CD4-positive, alpha-beta T cell (primary cell): ENCODE data around the gene SKP1. TPM values are rescaled to one million over a fixed set of nuclear protein-coding genes. Genes with fewer than 3 reads are reported as not detected.

ENCODE experiments used
- ATAC-seq: fragments of 200-7000 bp; cut with Tn5 transposase; one replicate; pipeline ENCODE4 v1.10.0; 2022; ENCODE audit warnings: mild to moderate bottlenecking; ENCODE audit not compliant: poor library complexity
- CTCF ChIA-PET: fragments of 350-600 bp; sonication (Branson Sonifier 250); formaldehyde crosslinking; loops from one replicate; lab custom pipeline; 2021; ENCODE audit warnings: antibody characterized with exemption, inconsistent platforms; lab: Charles Lee
- POLR2A ChIA-PET: fragments of 350-600 bp; sonication (Branson Sonifier 250); formaldehyde crosslinking; loops from one replicate; lab custom pipeline; 2021; ENCODE audit warnings: antibody characterized with exemption, inconsistent platforms; lab: Charles Lee
- DNase-seq, 14 experiments: peaks; one replicate each; pipeline ENCODE4 v3.0.0-alpha.2; 2013 to 2020; ENCODE audit warnings: mixed read lengths in 2 of 14
- H3K27ac ChIP-seq, 2 donors: one replicate each; pipeline versions ENCODE4 v1.5.1 to v1.7.0; 2013; ENCODE audit warnings: low read length in 2 of 2, low read depth in 1 of 2, mild to moderate bottlenecking in 1 of 2
- H3K27me3 ChIP-seq, 2 experiments: 1 replicate in 1 of 2; 2 replicates in 1 of 2; pipeline versions ENCODE4 v1.6.1 to v1.7.0; 2013; ENCODE audit warnings: low read length in 2 of 2, control low read depth in 1 of 2, mild to moderate bottlenecking in 1 of 2, moderate library complexity in 1 of 2; ENCODE audit not compliant: insufficient read depth in 2 of 2, control insufficient read depth in 1 of 2
- H3K36me3 ChIP-seq: one replicate; pipeline ENCODE4 v1.6.1; 2013; ENCODE audit warnings: low read length, control low read depth; ENCODE audit not compliant: insufficient read depth
- H3K4me1 ChIP-seq: one replicate; pipeline ENCODE4 v1.6.1; 2013; ENCODE audit warnings: low read length, control low read depth; ENCODE audit not compliant: insufficient read depth
- H3K4me3 ChIP-seq: one replicate; pipeline ENCODE4 v1.5.1; 2013; ENCODE audit warnings: mild to moderate bottlenecking, low read length, moderate library complexity
- H3K9me3 ChIP-seq, 2 experiments: 1 replicate in 1 of 2; 2 replicates in 1 of 2; pipeline versions ENCODE4 v1.6.1 to v1.7.0; 2013; ENCODE audit warnings: low read length in 2 of 2, mild to moderate bottlenecking in 2 of 2, control low read depth in 1 of 2, moderate library complexity in 1 of 2; ENCODE audit not compliant: control insufficient read depth in 1 of 2, insufficient read depth in 1 of 2
- H3K27ac Mint-ChIP-seq: one replicate; pipeline ENCODE4 v1.8.0; 2020; ENCODE audit warnings: mixed read lengths
- H3K27me3 Mint-ChIP-seq: one replicate; pipeline ENCODE4 v1.8.0; 2021; ENCODE audit warnings: mixed read lengths
- H3K36me3 Mint-ChIP-seq: one replicate; pipeline ENCODE4 v1.8.0; 2021; ENCODE audit warnings: low read depth, mixed read lengths
- H3K4me1 Mint-ChIP-seq: one replicate; pipeline ENCODE4 v1.8.0; 2021; ENCODE audit warnings: low read depth, mixed read lengths
- H3K4me3 Mint-ChIP-seq: one replicate; pipeline ENCODE4 v1.8.0; 2020; ENCODE audit warnings: mild to moderate bottlenecking, mixed read lengths
- H3K9me3 Mint-ChIP-seq: one replicate; pipeline ENCODE4 v1.8.0; 2020; ENCODE audit warnings: mixed read lengths
- intact Hi-C, 2 experiments: fragments of 100-400 bp; cut with DNase I in 1 of 2; cut with micrococcal nuclease in 1 of 2; formaldehyde crosslinking; loops; one replicate each; pipeline versions ENCODE4 v1.15.1 to v1.9.0; 2023 to 2025; cut with DNase I, micrococcal nuclease
- total RNA-seq, 174 experiments: library from RNA in 2 of 174; stranded (reverse) in 2 of 174; gene quantifications; one replicate each; pipeline ENCODE4 v1.2.3 and lab custom pipeline; 2021 to 2026
- TF ChIP-seq, protein P1 (sequence below): fragments of 200-600 bp; IDR thresholded peaks from one replicate; pipeline ENCODE4 v1.8.0; 2022; ENCODE audit warnings: antibody characterized with exemption, mild to moderate bottlenecking

The SKP1 gene
- total RNA-seq, 2 experiments from 2014 or later, result 303 to 314 TPM

- H3K36me3 ChIP-seq, result peaks cover 95% of the 10 kb centered on the region
- DNase-seq (no peak), ATAC-seq (no peak)
- peaks cover 85% of the 10 kb centered on the region for H3K4me1 ChIP-seq
- CTCF ChIA-PET, result interaction anchor here (1.7 to 6.3 kb wide), 4 partner anchors 12 to 81 kb away, joined by 7 to 51 read pairs (median 14); no protein-coding TSS in a partner anchor
- H3K27me3 ChIP-seq, result no peaks in the 10 kb centered on the region
- TF ChIP-seq, protein P1, sequence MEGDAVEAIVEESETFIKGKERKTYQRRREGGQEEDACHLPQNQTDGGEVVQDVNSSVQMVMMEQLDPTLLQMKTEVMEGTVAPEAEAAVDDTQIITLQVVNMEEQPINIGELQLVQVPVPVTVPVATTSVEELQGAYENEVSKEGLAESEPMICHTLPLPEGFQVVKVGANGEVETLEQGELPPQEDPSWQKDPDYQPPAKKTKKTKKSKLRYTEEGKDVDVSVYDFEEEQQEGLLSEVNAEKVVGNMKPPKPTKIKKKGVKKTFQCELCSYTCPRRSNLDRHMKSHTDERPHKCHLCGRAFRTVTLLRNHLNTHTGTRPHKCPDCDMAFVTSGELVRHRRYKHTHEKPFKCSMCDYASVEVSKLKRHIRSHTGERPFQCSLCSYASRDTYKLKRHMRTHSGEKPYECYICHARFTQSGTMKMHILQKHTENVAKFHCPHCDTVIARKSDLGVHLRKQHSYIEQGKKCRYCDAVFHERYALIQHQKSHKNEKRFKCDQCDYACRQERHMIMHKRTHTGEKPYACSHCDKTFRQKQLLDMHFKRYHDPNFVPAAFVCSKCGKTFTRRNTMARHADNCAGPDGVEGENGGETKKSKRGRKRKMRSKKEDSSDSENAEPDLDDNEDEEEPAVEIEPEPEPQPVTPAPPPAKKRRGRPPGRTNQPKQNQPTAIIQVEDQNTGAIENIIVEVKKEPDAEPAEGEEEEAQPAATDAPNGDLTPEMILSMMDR, result no peak
- peak overlapping the region; percentile 49 to 96 for H3K27ac ChIP-seq
- POLR2A ChIA-PET, result interaction anchor here (3.3 to 10.2 kb wide), 3 partner anchors 56 to 80 kb away, joined by 9 to 138 read pairs (median 49); partner anchors contain the start of gene SKP1
- intact Hi-C loops, result no loop called here
- H3K36me3 Mint-ChIP-seq, result peaks cover 99% of the 10 kb centered on the region
- no peaks in the 10 kb centered on the region for H3K27me3 Mint-ChIP-seq
- peak overlapping the region; percentile 92 for H3K4me3 ChIP-seq
- H3K9me3 Mint-ChIP-seq, result no peaks in the 10 kb centered on the region
- H3K4me1 Mint-ChIP-seq, result peaks cover 75% of the 10 kb centered on the region
- peak overlapping the region; percentile 95 for H3K4me3 Mint-ChIP-seq
- peak overlapping the region; percentile 98 for H3K27ac Mint-ChIP-seq
- no peaks in the 10 kb centered on the region for H3K9me3 ChIP-seq
Measured at GRCh38 chr5:134120386-134121138, 56.2 kb downstream of the SKP1 start.

DNA sequence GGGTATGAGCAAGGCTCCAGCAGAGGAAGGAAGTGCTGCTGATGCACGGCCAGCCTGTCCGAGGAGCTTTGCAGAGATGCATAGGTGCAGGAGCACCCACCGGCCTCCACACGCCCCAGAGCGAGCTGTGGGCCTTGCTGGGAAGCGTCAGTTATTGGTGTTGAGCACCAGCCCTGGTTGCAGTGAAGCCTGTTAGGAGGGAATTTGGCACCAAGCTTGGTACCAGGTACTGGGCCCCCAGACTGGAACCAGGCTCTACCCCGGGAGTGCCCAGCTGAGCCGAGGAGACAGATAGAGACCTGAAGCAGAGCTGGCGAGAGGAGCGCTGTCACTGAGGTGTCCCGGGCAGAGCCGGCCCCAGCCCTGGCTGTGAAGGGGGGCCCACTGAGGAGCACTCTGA, 57.0 kb downstream of the SKP1 start:
- Mint-ChIP-seq H3K4me1 (peaks cover 66% of the 10 kb centered on the region), H3K9me3 (no peaks in the 10 kb centered on the region), H3K27ac (peak overlapping the region; percentile 98), H3K36me3 (peaks cover 93% of the 10 kb centered on the region), H3K27me3 (no peaks in the 10 kb centered on the region), H3K4me3 (peak overlapping the region; percentile 95)
- CTCF ChIA-PET, result interaction anchor here (1.4 to 6.3 kb wide), 5 partner anchors 13 to 80 kb away, joined by 7 to 51 read pairs (median 12); no protein-coding TSS in a partner anchor
- ATAC-seq (no peak), DNase-seq (peak in 1 of 14 experiments; percentile 58)
- H3K27ac ChIP-seq, result peak overlapping the region; percentile 49 to 96
- TF ChIP-seq, protein P1, result no peak
- H3K36me3 ChIP-seq, result peaks cover 88% of the 10 kb centered on the region
- peaks cover 76% of the 10 kb centered on the region for H3K4me1 ChIP-seq
- intact Hi-C loops, result loop anchor here in 1 of 2 experiments (2.0 kb wide), 1 partner anchor 13 kb away; no protein-coding TSS in a partner anchor
- H3K4me3 ChIP-seq, result peak overlapping the region; percentile 92
- H3K27me3 ChIP-seq, result no peaks in the 10 kb centered on the region
- H3K9me3 ChIP-seq, result no peaks in the 10 kb centered on the region
- POLR2A ChIA-PET, result interaction anchor here (0.9 to 10.2 kb wide), 5 partner anchors 49 to 107 kb away, joined by 5 to 138 read pairs (median 9); partner anchors contain the start of genes PPP2CA and SKP1

- H3K27me3 ChIP-seq, result no peaks in the 10 kb centered on the region
- TF ChIP-seq, protein P1, result no peak
- peak overlapping the region; percentile 95 for H3K4me3 Mint-ChIP-seq
- peaks cover 74% of the 10 kb centered on the region for H3K36me3 ChIP-seq
- H3K9me3 ChIP-seq, result no peaks in the 10 kb centered on the region
- intact Hi-C loops, result loop anchor here in 1 of 2 experiments (2.0 kb wide), 1 partner anchor 14 kb away; no protein-coding TSS in a partner anchor
- peaks cover 90% of the 10 kb centered on the region for H3K36me3 Mint-ChIP-seq
- CTCF ChIA-PET, result interaction anchor here (0.6 to 6.3 kb wide), 6 partner anchors 14 to 79 kb away, joined by 3 to 51 read pairs (median 11); no protein-coding TSS in a partner anchor
- no peak for ATAC-seq
- H3K27me3 Mint-ChIP-seq, result no peaks in the 10 kb centered on the region
- H3K4me1 Mint-ChIP-seq, result peaks cover 62% of the 10 kb centered on the region
- H3K4me1 ChIP-seq, result peaks cover 73% of the 10 kb centered on the region
- H3K9me3 Mint-ChIP-seq, result no peaks in the 10 kb centered on the region
- DNase-seq, result no peak
- peak overlapping the region in 1 of 2 donors; percentile 96 for H3K27ac ChIP-seq
- POLR2A ChIA-PET, result interaction anchor here (1.0 to 10.2 kb wide), 7 partner anchors 58 to 254 kb away, joined by 3 to 138 read pairs (median 9); partner anchors contain the start of genes PPP2CA, SKP1 and UBE2B
- H3K27ac Mint-ChIP-seq, result peak overlapping the region; percentile 98
- peak overlapping the region; percentile 92 for H3K4me3 ChIP-seq
Measured at GRCh38 chr5:134118212-134118835, 58.4 kb downstream of the SKP1 start.
